ENCODE data around the gene ANKRD13B. TPM values are rescaled to one million over a fixed set of nuclear protein-coding genes. Genes with fewer than 3 reads are reported as not detected.

Gene ANKRD13B
- total and polyA plus RNA-seq, 7 donors: 1.6 to 17.2 (median 5.4) TPM

GRCh38 chr17:29567554-29568330, 25.2 kb upstream of the ANKRD13B start:
- H3K36me3 ChIP-seq: peaks cover 0 to under 1% (median 0%) of the 10 kb centered on the region in 4 donors
- WGBS, 2 donors: 0% methylated on average over 63 of the region's 63 CpGs
- no peaks in the 10 kb centered on the region for H3K27me3 ChIP-seq
- intact Hi-C loops (cut with DNase I): loop anchor here (5.0 kb wide), 1 partner anchor 275 kb away; the partner anchor contains the start of gene NUFIP2
- H3K4me3 ChIP-seq: peak overlapping the region; percentile 57 to 79 (median 60)
- H3K27ac ChIP-seq: peak overlapping the region; percentile 86 to 94 (median 90)
- H3K4me1 ChIP-seq: peaks cover 0 to 62% (median 41%) of the 10 kb centered on the region in 4 donors
- H3K9me3 ChIP-seq: no peaks in the 10 kb centered on the region
- peak; percentile 83 for DNase-seq
- TF ChIP-seq POLR2AphosphoS5 (IDR thresholded peaks at IDR 0.05): no peak
- peak; percentile 14 to 40 (median 34) for TF ChIP-seq CTCF (IDR thresholded peaks at IDR 0.05)

- peak; percentile 93 for DNase-seq
- TF ChIP-seq CTCF (IDR thresholded peaks at IDR 0.05): no peak
- peak; percentile 26 to 78 for TF ChIP-seq POLR2A (IDR thresholded peaks at IDR 0.05)
- TF ChIP-seq POLR2AphosphoS5 (IDR thresholded peaks at IDR 0.05): peak; percentile 67 to 85 (median 74)
- TF ChIP-seq EP300 (IDR thresholded peaks at IDR 0.05): no peak
- peak within 1 kb of the TSS; percentile 86 to 94 (median 90) for H3K27ac ChIP-seq
- H3K9me3 ChIP-seq: no peaks in the 10 kb centered on the region
- WGBS, 2 donors: 1% methylated on average over 85 of the region's 85 CpGs
- H3K36me3 ChIP-seq: peaks cover 0 to 3% (median 0%) of the 10 kb centered on the region in 4 donors
- intact Hi-C loops (cut with DNase I): loop anchor here (5.0 kb wide), 1 partner anchor 276 kb away; the partner anchor contains the start of gene NUFIP2
- no peaks in the 10 kb centered on the region for H3K27me3 ChIP-seq
- H3K4me3 ChIP-seq: peak within 1 kb of the TSS; percentile 57 to 79 (median 60)
- peaks cover 0 to 69% (median 47%) of the 10 kb centered on the region in 4 donors for H3K4me1 ChIP-seq
Measured at GRCh38 chr17:29568331-29569244, 24.3 kb upstream of the ANKRD13B start, which contains the start of gene TP53I13. TSS of gene TP53I13 (plus strand) at chr17:29568701. CDS start at chr17:29568759, 58 bp downstream.

- 64 to 68% methylated on average over 14 of the region's 14 CpGs for WGBS, 2 donors
- Histone ChIP-seq H3K27me3 (no peaks in the 10 kb centered on the region), H3K4me3 (peak overlapping the region; percentile 57 to 79 (median 60)), H3K36me3 (peaks cover 2 to 11% (median 4%) of the 10 kb centered on the region in 4 donors), H3K9me3 (no peaks in the 10 kb centered on the region), H3K27ac (peak overlapping the region; percentile 86 to 94 (median 90)), H3K4me1 (peaks cover 0 to 69% (median 47%) of the 10 kb centered on the region in 4 donors)
- intact Hi-C loops (cut with DNase I): loop anchor here (5.0 kb wide), 1 partner anchor 277 kb away; the partner anchor contains the start of gene NUFIP2
- peak; percentile 59 for DNase-seq
- no peak for TF ChIP-seq POLR2AphosphoS5 (IDR thresholded peaks at IDR 0.05)
- TF ChIP-seq EP300 (IDR thresholded peaks at IDR 0.05): no peak
- TF ChIP-seq CTCF (IDR thresholded peaks at IDR 0.05): no peak
- TF ChIP-seq POLR2A (IDR thresholded peaks at IDR 0.05): no peak
Measured at GRCh38 chr17:29569245-29569950, 23.5 kb upstream of the ANKRD13B start.

- Histone ChIP-seq H3K36me3 (peaks cover 7 to 23% (median 15%) of the 10 kb centered on the region in 4 donors), H3K27me3 (no peaks in the 10 kb centered on the region), H3K9me3 (no peaks in the 10 kb centered on the region), H3K27ac (no peak overlapping the region), H3K4me3 (no peak overlapping the region), H3K4me1 (peaks cover 0 to 60% (median 41%) of the 10 kb centered on the region in 4 donors)
- peak; percentile 66 for DNase-seq
- 35 to 75% methylated on average over 7 of the region's 7 CpGs for WGBS, 2 donors
- intact Hi-C loops (cut with DNase I): no loop called here
- TF ChIP-seq POLR2A (IDR thresholded peaks at IDR 0.05) (no peak), CTCF (IDR thresholded peaks at IDR 0.05) (no peak)
Measured at GRCh38 chr17:29570521-29570920, 22.4 kb upstream of the ANKRD13B start.
